A549 (cell line): ENCODE results near the gene JHY. TPM values are rescaled to one million over a fixed set of nuclear protein-coding genes. Genes with fewer than 3 reads are reported as not detected.

Experiments used
- ATAC-seq, 2 experiments: fragments of 200-7000 bp in 1 of 2; fragments of >200 bp in 1 of 2; cut with Nextera tagmentation in 1 of 2; cut with Tn5 transposase in 1 of 2; 3 replicates each; pipeline versions ENCODE4 v1.8.0 to v1.9.1; 2018 to 2020; ENCODE audit warnings: mild to moderate bottlenecking in 1 of 2, moderate library complexity in 1 of 2
- CTCF ChIA-PET: fragments of 300-600 bp; sonication (Branson Sonifier 250); formaldehyde crosslinking; extraction: SDS; loops from one replicate; lab custom pipeline; 2021; ENCODE audit warnings: antibody characterized with exemption, inconsistent platforms; lab: Yijun Ruan, JAX
- POLR2A ChIA-PET: fragments of 350-600 bp; formaldehyde crosslinking; extraction: SDS; loops from one replicate; lab custom pipeline; 2021; ENCODE audit warnings: antibody characterized with exemption, inconsistent platforms; lab: Yijun Ruan, JAX
- DNase-seq, 2 experiments: peaks; one replicate each; pipeline versions ENCODE4 v3.0.0 to v3.0.0-alpha.2; 2011 to 2016; ENCODE audit warnings: low read depth in 1 of 2, low spot score in 1 of 2
- FAIRE-seq: peaks from 2 replicates; lab custom pipeline; 2011; peaks lifted over from hg19 to GRCh38; lab: Jason Lieb, UNC
- H3K27ac ChIP-seq, 2 experiments: fragments of >200 bp; sonication (Bioruptor Twin); formaldehyde crosslinking; 3 replicates each; pipeline ENCODE4 v1.5.1; 2016 to 2017
- H3K4me1 ChIP-seq: fragments of >200 bp; sonication (Bioruptor Twin); formaldehyde crosslinking; 3 replicates; pipeline ENCODE4 v1.6.1; 2016
- H3K4me2 ChIP-seq: fragments of >200 bp; sonication (Bioruptor Twin); formaldehyde crosslinking; 3 replicates; pipeline ENCODE4 v1.6.1; 2016
- H3K4me3 ChIP-seq: fragments of >200 bp; sonication (Bioruptor Twin); formaldehyde crosslinking; 3 replicates; pipeline ENCODE4 v1.5.1; 2016
- H3K9me3 ChIP-seq: fragments of >200 bp; sonication (Bioruptor Twin); formaldehyde crosslinking; 3 replicates; pipeline ENCODE4 v1.6.1; 2016
- BHLHE40 ChIP-seq: IDR thresholded peaks from 2 replicates; pipeline ENCODE4 v1.6.1; 2012; ENCODE audit warnings: low read depth, low read length, inconsistent platforms
- CBX8 ChIP-seq: fragments of 200-600 bp; sonication (generic); IDR thresholded peaks from 2 replicates; pipeline ENCODE4 v1.6.1; 2016
- EHMT2 ChIP-seq: fragments of 200-600 bp; sonication (generic); IDR thresholded peaks from 2 replicates; pipeline ENCODE4 v1.6.1; 2016; ENCODE audit warnings: antibody characterized with exemption, low read depth, mild to moderate bottlenecking, moderate library complexity
- FOXS1 ChIP-seq: fragments of 250-450 bp; sonication (Bioruptor Pico); IDR thresholded peaks from 2 replicates; pipeline ENCODE4 v1.5.0; 2020; ENCODE audit warnings: mild to moderate bottlenecking, moderate library complexity
- KDM1A ChIP-seq: fragments of 200-600 bp; sonication (generic); IDR thresholded peaks from 2 replicates; pipeline ENCODE4 v1.6.1; 2016; ENCODE audit warnings: low read depth, mild to moderate bottlenecking
- KDM5A ChIP-seq: fragments of 200-600 bp; sonication (generic); IDR thresholded peaks from 2 replicates; pipeline ENCODE4 v1.6.1; 2016; ENCODE audit warnings: antibody characterized with exemption, mild to moderate bottlenecking
- MAFK ChIP-seq: fragments of 450-650 bp; IDR thresholded peaks from 2 replicates; pipeline ENCODE4 v1.6.1; 2014; ENCODE audit not compliant: partially characterized antibody
- NPAS2 ChIP-seq: fragments of 250-450 bp; sonication (Bioruptor Pico); IDR thresholded peaks from 2 replicates; pipeline ENCODE4 v1.8.0; 2022; ENCODE audit warnings: mild to moderate bottlenecking, moderate library complexity, borderline replicate concordance
- NR3C1 ChIP-seq: fragments of >200 bp; sonication (Bioruptor Twin); formaldehyde crosslinking; IDR thresholded peaks from 3 replicates; pipeline ENCODE4 v1.6.1; 2017
- POLR2AphosphoS2 ChIP-seq: conservative IDR thresholded peaks from 2 replicates; pipeline ENCODE4 v1.6.1; 2012; ENCODE audit warnings: low read length, improper control_type of control experiment, inconsistent platforms
- RFX5 ChIP-seq: fragments of 450-650 bp; IDR thresholded peaks from 2 replicates; pipeline ENCODE4 v1.7.1; 2014; ENCODE audit warnings: antibody characterized with exemption, mild to moderate bottlenecking, moderate library complexity
- ZC3H11A ChIP-seq: fragments of 450-650 bp; IDR thresholded peaks from 2 replicates; pipeline ENCODE4 v1.6.1; 2014; ENCODE audit warnings: antibody characterized with exemption, mild to moderate bottlenecking
- WGBS: methylation state at CpG from one replicate; pipeline ENCODE4 v1.1.6; 2017; ENCODE audit errors: missing lambda C conversion rate; 5-methylcytosine and 5-hydroxymethylcytosine counted together
- polyA plus RNA-seq, 4 experiments: library from polyadenylated mRNA; depleted of rRNA in 3 of 4; stranded (reverse); fragments of >200 nt; fragmentation: RNase III in 1 of 4; extraction: RNeasy Plus Mini Kit Qiagen cat#74134 plus additional on column Dnase treatment in 1 of 4; gene quantifications; 2 replicates in 3 of 4; 3 replicates in 1 of 4; pipeline ENCODE4 v1.2.3, GENCODE V29; 2011 to 2017
- TF ChIP-seq, protein P1 (sequence below): fragments of >200 bp; sonication (Bioruptor Twin); formaldehyde crosslinking; IDR thresholded peaks from 3 replicates; pipeline ENCODE4 v1.6.1; 2016
- TF ChIP-seq, protein P2 (sequence below): fragments of 250-450 bp; sonication (Bioruptor Pico); IDR thresholded peaks from 2 replicates; pipeline ENCODE4 v1.5.0; 2021; ENCODE audit warnings: mild to moderate bottlenecking, moderate library complexity, borderline replicate concordance
- TF ChIP-seq, protein P3 (sequence below): IDR thresholded peaks from 2 replicates; pipeline ENCODE4 v1.6.1; 2012

The JHY gene
- polyA plus RNA-seq, 2 of the 4 experiments (the other 2 are of a cell fraction), result 3.4 to 6.9 TPM

DNA sequence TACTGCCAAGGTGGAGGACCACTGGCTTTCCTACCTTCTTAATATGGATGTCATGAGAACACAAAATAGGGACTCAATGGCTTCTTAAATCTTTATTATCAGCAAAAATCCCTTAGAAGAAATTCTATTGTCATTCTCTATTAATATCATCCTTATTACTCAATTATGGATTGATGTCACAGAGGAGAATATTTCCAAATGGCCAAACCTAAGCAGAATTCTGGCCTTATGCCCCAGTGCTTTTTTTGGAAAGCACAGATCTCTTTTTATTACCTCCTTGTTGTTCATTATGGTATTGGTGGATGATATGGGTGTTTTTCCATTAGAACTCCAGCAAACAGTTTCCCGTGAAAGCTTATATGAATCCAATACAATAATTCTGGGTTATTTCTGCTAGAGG lies 34.4 kb upstream of the JHY start (continued):
- TF ChIP-seq, protein P1, sequence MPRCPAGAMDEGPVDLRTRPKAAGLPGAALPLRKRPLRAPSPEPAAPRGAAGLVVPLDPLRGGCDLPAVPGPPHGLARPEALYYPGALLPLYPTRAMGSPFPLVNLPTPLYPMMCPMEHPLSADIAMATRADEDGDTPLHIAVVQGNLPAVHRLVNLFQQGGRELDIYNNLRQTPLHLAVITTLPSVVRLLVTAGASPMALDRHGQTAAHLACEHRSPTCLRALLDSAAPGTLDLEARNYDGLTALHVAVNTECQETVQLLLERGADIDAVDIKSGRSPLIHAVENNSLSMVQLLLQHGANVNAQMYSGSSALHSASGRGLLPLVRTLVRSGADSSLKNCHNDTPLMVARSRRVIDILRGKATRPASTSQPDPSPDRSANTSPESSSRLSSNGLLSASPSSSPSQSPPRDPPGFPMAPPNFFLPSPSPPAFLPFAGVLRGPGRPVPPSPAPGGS, result no peak

DNA sequence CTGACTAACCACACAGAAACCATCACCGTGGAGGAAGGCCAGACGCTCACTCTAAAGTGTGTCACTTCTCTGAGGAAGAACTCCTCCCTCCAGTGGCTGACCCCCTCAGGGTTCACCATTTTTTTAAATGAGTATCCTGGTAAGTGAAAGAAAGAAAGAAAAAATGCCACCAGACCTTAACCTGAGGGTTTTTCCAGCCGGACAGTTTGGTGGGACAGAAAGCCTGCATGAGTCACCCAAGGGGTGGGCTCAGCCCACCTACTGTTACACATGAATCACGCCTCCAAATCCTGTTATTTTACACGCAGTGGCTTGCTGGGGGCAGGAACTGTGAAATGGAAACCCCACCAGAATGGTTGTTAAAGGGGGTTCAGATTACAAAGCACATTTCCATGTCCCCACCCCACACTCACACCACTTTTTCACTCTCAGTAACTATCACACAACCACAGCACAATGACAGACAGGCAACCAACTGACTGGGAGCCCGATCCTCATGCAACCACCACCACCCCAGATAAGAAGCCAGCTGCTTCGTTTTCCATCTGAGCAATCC lies 32.4 kb upstream of the JHY start:
- H3K9me3 ChIP-seq, result no peaks in the 10 kb centered on the region
- TF ChIP-seq MAFK, result no peak
- TF ChIP-seq, protein P2, sequence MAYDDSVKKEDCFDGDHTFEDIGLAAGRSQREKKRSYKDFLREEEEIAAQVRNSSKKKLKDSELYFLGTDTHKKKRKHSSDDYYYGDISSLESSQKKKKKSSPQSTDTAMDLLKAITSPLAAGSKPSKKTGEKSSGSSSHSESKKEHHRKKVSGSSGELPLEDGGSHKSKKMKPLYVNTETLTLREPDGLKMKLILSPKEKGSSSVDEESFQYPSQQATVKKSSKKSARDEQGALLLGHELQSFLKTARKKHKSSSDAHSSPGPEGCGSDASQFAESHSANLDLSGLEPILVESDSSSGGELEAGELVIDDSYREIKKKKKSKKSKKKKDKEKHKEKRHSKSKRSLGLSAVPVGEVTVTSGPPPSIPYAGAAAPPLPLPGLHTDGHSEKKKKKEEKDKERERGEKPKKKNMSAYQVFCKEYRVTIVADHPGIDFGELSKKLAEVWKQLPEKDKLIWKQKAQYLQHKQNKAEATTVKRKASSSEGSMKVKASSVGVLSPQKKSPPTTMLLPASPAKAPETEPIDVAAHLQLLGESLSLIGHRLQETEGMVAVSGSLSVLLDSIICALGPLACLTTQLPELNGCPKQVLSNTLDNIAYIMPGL, result no peak
- no peak for TF ChIP-seq EHMT2
- no peak for TF ChIP-seq FOXS1 (CRISPR knock-in tag)
- TF ChIP-seq, protein P3, sequence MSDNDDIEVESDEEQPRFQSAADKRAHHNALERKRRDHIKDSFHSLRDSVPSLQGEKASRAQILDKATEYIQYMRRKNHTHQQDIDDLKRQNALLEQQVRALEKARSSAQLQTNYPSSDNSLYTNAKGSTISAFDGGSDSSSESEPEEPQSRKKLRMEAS, result no peak
- TF ChIP-seq NR3C1, result no peak
- TF ChIP-seq POLR2AphosphoS2, result no peak
- TF ChIP-seq NPAS2 (CRISPR knock-in tag), result no peak
- 74% methylated on average over 7 of the region's 7 CpGs for WGBS
- no peak for FAIRE-seq
- no peak for ATAC-seq
- no peak overlapping the region for H3K27ac ChIP-seq
- H3K4me1 ChIP-seq, result peaks cover 5% of the 10 kb centered on the region
- CTCF ChIA-PET, result interaction anchor here (1.2 to 15.0 kb wide), 2 partner anchors 55 to 220 kb away, joined by 3 to 212 read pairs; no protein-coding TSS in a partner anchor
- DNase-seq, result no peak
- H3K4me2 ChIP-seq, result no peak overlapping the region
- no peak overlapping the region for H3K4me3 ChIP-seq
- POLR2A ChIA-PET, result no interaction called here

DNA sequence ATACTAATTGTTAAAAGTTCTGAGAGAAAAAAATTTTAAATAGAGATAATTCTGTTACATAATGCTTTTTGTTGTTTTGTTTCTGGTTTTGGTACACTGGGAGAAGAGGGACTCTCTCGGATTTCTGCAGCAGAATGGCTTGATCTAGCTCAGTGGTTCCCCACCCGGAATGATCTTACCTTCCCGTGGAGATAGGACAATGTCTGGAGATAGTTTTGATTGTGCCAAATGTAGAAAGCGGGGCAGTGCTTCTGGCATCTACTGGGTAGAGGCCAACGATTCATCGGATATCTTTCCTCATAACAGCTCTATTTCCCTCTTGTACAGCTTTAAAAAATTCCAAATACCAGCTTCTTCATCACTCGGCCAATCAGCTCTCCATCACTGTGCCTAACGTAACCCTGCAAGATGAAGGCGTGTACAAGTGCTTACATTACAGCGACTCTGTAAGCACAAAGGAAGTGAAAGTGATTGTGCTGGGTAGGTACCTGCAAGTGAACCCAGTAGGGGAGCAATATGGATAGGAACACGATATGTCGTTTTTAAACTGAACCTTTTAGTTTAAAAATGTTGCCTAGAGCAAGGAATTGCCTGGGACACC lies 31.1 kb upstream of the JHY start:
- Histone ChIP-seq H3K4me1 (peaks cover 17% of the 10 kb centered on the region), H3K9me3 (no peaks in the 10 kb centered on the region), H3K4me2 (no peak overlapping the region), H3K27ac (no peak overlapping the region), H3K4me3 (no peak overlapping the region)
- CTCF ChIA-PET, result interaction anchor here (0.6 to 15.0 kb wide), 12 partner anchors 10 to 272 kb away, joined by 3 to 212 read pairs (median 4); no protein-coding TSS in a partner anchor
- ATAC-seq, result no peak
- POLR2A ChIA-PET, result interaction anchor here (1.1 kb wide), 1 partner anchor 222 kb away, joined by 3 read pairs; no protein-coding TSS in a partner anchor
- no peak for TF ChIP-seq EHMT2
- TF ChIP-seq RFX5, result no peak
- WGBS, result 80% methylated on average over 12 of the region's 12 CpGs
- no peak for DNase-seq
- FAIRE-seq, result no peak

DNA sequence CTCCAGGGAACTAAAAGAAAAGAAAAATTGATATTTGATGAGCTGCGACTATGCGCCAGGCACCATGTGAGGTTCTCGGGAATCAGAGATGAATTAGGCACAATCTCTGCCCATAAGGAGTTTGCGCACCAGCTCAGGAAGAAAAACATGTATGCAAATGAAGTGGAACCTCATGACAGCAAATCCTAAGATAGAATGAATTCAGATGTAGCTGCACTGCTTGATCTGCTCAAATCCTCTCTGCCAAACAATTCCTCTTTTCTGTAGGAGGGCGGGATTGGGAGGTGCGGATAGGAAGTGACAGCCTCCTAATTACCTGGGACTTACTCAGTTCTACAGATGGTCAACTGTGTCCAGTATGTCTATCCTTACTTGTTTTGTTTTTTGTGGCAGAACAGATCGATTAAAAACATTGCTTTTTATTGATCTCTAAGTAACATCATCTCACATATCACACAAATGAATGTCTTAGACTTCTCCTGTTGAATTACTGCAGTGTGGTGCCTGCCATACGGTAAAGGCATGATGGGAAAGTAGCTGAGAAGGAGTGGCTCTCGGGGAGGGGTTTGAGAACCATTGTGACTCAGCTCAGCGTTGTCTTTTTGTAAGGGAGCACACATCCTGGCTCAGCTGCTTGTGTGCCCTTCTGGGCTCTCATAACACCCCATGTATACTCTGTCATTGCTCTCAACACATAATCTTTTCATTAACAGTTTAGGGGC lies 30.3 kb upstream of the JHY start:
- peak overlapping the region in 1 of 2 experiments; percentile 69; a peak in 3 of 6 replicates for H3K27ac ChIP-seq
- DNase-seq (peak in 1 of 2 experiments; percentile 9), ATAC-seq (no peak), FAIRE-seq (no peak)
- ChIA-PET CTCF (interaction anchor here (0.6 to 15.0 kb wide), 20 partner anchors 8 to 273 kb away, joined by 3 to 212 read pairs (median 6); no protein-coding TSS in a partner anchor), POLR2A (interaction anchor here (1.1 kb wide), 1 partner anchor 223 kb away, joined by 3 read pairs; no protein-coding TSS in a partner anchor)
- 79% methylated on average over 10 of the region's 10 CpGs for WGBS
- no peak overlapping the region for H3K4me2 ChIP-seq
- no peaks in the 10 kb centered on the region for H3K9me3 ChIP-seq
- TF ChIP-seq KDM5A (no peak), BHLHE40 (no peak), CBX8 (no peak), EHMT2 (no peak), FOXS1 (CRISPR knock-in tag) (no peak), ZC3H11A (no peak), KDM1A (no peak)
- H3K4me1 ChIP-seq, result peaks cover 21% of the 10 kb centered on the region
- H3K4me3 ChIP-seq, result no peak overlapping the region
